ENCODE measurements around the gene KRT79.
A peak's percentile ranks its signal among the peaks of the same experiment; 100 is the strongest.
"Not testable (repeated sequence)": the region's sequence is repeated elsewhere in the genome, so short reads cannot be mapped to it uniquely, and the experiment has no call there.

Gene KRT79

DNA sequence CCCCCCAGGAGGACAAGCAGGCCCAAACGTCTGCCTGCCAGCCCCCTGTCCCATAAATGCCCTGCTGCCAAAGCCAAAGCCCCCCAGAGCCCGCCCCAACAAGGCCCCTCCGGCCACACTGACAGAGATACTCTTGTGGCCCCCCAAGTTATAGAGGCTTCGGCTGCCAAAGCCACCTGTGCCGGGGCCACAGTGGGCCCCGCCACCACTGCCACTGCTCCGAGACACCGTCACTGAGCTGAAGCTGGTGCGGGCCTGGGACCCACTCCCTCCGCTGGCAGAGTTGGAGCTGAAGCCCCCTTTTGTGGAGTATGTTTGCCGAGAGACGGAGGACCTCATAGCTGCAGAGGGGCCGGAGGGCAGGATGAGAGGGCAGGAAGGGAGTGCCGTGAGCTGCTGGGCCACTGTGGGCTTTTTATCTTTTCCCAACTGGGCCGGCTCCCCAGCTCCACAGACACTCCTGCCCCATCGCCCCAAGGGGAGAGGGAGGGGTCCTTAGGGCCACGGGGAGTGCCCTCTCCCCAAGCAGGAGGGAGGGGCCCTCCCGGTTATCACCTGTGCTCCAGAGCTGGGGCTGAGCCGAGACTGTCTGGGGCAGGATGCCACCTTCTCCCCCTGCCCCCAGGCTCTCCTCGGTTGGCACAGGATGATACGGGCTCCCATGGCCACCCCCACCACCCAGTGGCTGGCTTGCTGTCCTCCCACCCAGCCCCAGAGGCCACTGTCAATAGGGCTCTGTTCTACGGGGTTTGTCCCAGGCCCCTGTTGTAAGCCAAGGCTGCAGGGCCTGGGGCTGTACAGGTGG lies at the start of gene KRT79:
Gene KRT79 (minus strand): TSS at position 390 of the 805 bp plus-strand sequence. CDS start 51 bp downstream, at position 339.
- H3K9ac ChIP-seq (ENCODE audit: low read length): no peak within 1 kb of the TSS
- H3K4me3 ChIP-seq (ENCODE audit: low read length): no peak within 1 kb of the TSS
- H3K4me1 ChIP-seq (ENCODE audit: control insufficient read depth, insufficient read depth, low read length): peaks cover 9% of the 10 kb centered on the region
- peaks cover 10% of the 10 kb centered on the region for H3K27me3 ChIP-seq (ENCODE audit: control insufficient read depth, insufficient read depth, low read length)
- H3K9me3 ChIP-seq (ENCODE audit: control insufficient read depth, low read length): no peaks in the 10 kb centered on the region
- no peaks in the 10 kb centered on the region for H3K36me3 ChIP-seq (ENCODE audit: control insufficient read depth, insufficient read depth, low read length)

DNA sequence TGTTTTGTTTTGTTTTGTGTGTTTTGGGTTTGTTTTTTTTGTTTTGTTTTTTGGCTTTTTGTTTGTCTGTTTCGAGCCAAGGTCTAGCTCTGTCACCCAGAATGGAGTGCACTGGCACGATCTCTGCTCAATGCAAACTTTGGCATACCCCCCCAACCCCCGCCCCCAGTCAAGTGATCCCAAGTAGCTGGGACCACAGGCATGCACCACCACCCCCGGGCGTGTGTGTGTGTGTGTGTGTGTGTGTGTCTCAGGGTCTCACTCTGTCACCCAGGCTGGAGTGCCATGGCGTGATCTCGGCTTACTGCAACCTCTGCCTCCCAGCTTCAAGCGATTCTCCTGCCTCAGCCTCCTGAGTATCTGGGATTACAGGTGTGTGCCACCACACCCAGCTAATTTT lies 46.4 kb upstream of the KRT79 start:
- not testable (repeated sequence) for H3K9me3 ChIP-seq (ENCODE audit: control insufficient read depth, low read length); H3K36me3 ChIP-seq (ENCODE audit: control insufficient read depth, insufficient read depth, low read length); H3K27me3 ChIP-seq (ENCODE audit: control insufficient read depth, insufficient read depth, low read length); H3K9ac ChIP-seq (ENCODE audit: low read length); H3K4me3 ChIP-seq (ENCODE audit: low read length)
- peaks cover 52% of the 10 kb centered on the region for H3K4me1 ChIP-seq (ENCODE audit: control insufficient read depth, insufficient read depth, low read length)

DNA sequence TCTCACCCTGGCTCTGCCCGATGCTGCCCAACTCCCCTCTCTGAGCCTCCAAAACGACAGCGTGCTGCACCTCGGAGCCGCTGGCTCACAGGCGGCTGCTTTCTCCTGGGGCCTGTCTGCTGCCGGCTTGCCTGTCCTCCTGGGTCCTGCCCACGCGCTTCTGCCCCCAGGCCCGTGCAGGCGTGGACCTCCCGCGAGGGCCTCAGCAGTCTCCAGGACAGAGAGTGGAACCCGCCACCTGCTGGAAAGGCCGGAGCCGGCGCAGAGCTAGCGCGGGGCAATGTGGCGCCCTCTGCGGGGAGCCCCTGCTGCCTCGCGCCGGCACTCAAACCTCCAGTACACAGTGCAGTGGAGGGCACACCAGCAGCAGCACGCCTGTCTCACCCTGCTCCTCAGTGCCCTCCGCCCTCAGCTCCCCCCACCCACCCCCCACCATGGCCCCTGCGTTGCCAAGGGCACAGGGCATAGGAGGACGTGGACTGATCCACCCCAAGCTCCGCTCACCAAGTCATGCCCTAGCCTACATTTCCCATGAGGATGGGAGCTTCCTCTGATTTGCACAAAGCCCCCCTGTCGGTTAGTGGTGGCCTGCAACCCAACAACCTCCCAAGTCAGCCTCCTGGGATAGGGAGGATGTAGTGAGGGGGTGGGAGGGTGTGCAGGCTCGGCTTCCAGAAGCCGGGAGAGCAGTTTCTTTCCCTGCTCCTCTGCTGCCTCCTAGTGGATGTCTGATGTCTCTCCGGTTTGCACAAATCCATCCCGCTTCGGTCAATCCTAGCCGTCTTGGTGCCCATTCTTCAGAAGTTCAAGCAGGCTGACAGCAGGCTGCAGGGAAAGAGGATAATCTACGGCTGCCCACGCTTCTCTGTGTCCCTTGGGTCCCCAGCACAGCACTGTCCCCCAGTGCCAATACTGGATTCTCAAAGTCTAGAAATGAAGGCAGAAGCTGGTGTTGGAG lies 45.6 kb upstream of the KRT79 start:
- no peaks in the 10 kb centered on the region for H3K36me3 ChIP-seq (ENCODE audit: control insufficient read depth, insufficient read depth, low read length)
- H3K9me3 ChIP-seq (ENCODE audit: control insufficient read depth, low read length): no peaks in the 10 kb centered on the region
- H3K4me1 ChIP-seq (ENCODE audit: control insufficient read depth, insufficient read depth, low read length): peaks cover 52% of the 10 kb centered on the region
- peak overlapping the region; percentile 47 for H3K9ac ChIP-seq (ENCODE audit: low read length)
- H3K4me3 ChIP-seq (ENCODE audit: low read length): no peak overlapping the region
- H3K27me3 ChIP-seq (ENCODE audit: control insufficient read depth, insufficient read depth, low read length): no peaks in the 10 kb centered on the region

DNA sequence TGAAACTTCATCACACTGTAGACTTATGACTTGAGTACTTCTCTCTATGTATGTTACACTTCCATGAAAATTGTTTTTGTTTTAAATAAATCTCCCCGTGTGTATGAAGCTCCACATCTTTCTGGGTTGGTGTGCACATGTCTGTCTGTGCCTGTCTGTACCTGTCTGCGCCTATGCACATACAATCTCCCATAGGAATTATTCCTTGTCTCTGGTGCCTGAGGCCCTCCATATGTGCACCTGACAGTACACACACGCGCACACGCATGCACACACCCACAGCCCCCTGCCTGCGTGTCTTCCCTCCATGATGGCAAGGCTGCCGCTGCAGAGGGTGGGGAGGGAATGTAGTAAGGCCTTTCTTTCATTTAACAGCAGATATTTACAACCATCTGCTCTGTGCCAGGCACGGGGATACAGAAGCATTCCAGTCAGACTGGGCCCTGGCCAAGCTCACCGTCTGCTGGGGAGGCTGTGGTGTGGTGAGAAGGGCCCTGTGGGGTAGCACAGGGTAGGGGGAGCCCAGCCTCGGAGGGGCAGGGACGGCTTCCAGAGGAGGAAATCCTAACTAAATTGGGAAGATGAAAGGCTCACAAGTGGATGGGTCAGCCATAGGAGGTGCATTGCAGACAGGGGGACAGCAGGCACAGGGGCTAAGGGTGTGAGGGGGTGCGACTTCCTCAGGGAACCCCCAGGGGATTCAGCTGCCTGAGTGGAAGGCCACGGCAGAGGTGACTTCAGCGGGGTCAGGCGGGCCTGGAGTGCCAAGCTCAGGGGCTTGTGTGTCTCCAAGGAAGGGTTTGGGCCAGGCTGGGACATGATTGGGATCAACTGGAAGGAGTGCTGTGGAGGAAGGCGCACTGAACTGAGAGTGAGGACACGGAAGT lies 44.6 kb upstream of the KRT79 start:
- Histone ChIP-seq H3K9ac (ENCODE audit: low read length) (peak overlapping the region; percentile 47), H3K4me3 (ENCODE audit: low read length) (no peak overlapping the region)

DNA sequence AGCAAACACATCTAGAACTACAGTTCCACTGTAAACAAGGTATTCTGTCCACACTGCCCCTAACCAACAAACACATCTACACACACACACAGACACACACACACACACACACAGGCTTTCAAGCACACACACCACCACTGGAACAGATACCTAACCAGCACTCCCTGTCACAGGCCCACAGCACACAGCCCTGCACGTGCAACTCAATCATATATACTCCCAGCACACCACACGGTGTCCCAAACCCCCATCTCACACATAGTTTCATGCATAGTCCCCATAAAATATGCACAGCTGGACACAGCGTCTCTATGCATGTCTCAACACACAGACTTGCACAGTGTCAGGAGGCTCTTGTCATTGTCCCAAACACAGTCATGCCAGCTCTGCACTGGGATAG lies 43.1 kb upstream of the KRT79 start:
- no peak overlapping the region for H3K9ac ChIP-seq (ENCODE audit: low read length)
- H3K36me3 ChIP-seq (ENCODE audit: control insufficient read depth, insufficient read depth, low read length): no peaks in the 10 kb centered on the region
- no peaks in the 10 kb centered on the region for H3K9me3 ChIP-seq (ENCODE audit: control insufficient read depth, low read length)
- H3K27me3 ChIP-seq (ENCODE audit: control insufficient read depth, insufficient read depth, low read length): no peaks in the 10 kb centered on the region
- H3K4me3 ChIP-seq (ENCODE audit: low read length): no peak overlapping the region
- peaks cover 66% of the 10 kb centered on the region for H3K4me1 ChIP-seq (ENCODE audit: control insufficient read depth, insufficient read depth, low read length)

More for the DNA sequence above, 44.6 kb upstream of the KRT79 start:
- H3K27me3 ChIP-seq (ENCODE audit: control insufficient read depth, insufficient read depth, low read length): no peaks in the 10 kb centered on the region
- no peaks in the 10 kb centered on the region for H3K36me3 ChIP-seq (ENCODE audit: control insufficient read depth, insufficient read depth, low read length)
- H3K4me1 ChIP-seq (ENCODE audit: control insufficient read depth, insufficient read depth, low read length): peaks cover 50% of the 10 kb centered on the region
- no peaks in the 10 kb centered on the region for H3K9me3 ChIP-seq (ENCODE audit: control insufficient read depth, low read length)

DNA sequence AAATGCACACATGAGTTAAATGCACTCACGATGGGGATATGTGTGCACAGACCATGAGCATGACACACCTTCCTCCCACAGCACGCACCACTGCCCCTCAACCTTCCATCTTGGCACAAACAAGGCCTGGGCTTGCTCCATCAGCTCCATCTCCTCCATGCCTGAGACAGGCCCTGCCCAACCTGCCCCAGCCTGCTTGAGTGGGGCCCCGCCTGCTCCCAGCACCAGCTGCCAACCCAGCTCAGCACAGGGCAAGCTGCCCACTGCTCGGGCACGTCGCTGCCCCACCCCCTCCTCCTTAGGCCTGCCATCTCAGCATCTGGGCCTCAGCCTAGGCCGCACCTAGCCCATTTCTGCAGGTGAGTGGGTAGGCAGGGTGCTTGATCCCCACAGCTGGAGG lies 42.3 kb upstream of the KRT79 start:
- H3K4me3 ChIP-seq (ENCODE audit: low read length): no peak overlapping the region
- H3K36me3 ChIP-seq (ENCODE audit: control insufficient read depth, insufficient read depth, low read length): no peaks in the 10 kb centered on the region
- H3K9ac ChIP-seq (ENCODE audit: low read length): no peak overlapping the region
- H3K9me3 ChIP-seq (ENCODE audit: control insufficient read depth, low read length): no peaks in the 10 kb centered on the region
- peaks cover 74% of the 10 kb centered on the region for H3K4me1 ChIP-seq (ENCODE audit: control insufficient read depth, insufficient read depth, low read length)
- H3K27me3 ChIP-seq (ENCODE audit: control insufficient read depth, insufficient read depth, low read length): no peaks in the 10 kb centered on the region

DNA sequence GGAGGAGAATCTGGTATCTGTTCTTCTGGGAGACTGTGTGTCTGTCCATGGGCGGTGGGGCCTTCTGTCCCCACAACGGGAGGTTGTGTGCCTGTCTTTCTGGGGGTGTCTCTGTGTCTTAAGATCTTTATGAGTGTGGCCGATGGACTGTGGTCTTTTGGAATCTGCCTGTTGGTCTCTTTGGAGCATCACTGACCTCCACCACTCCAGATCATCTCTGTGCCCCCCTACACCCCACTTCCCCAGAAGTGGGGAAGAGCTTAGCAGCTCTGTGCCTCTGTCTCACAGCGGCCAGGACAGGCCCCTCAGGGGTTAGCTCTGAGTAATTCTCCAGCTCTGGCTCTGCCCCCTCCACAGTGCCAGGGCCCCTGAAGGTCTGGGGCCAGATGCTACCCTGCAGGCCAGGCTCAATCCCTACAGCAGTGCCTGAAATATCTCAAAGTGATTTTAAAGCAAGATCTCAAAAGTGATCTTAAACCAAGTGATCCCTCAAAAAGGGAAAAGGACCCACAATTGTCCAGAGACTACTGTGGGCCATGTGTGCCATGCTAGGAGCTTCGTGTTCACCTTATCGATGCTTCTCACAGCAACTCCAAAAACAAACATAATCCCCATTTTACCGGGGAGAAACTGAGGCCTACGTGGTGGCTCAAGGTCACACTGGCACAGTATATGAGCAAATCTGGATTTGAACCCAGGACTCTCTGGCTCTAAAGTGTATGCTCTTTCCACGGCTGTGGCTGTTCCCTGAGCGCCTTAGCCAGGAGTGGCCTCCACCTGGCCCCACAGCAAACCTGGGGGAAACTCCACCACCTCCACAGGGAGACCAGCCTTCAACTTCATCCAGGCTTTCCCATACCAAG lies 40.7 kb upstream of the KRT79 start:
- H3K4me3 ChIP-seq (ENCODE audit: low read length): peak overlapping the region; percentile 28
- H3K27me3 ChIP-seq (ENCODE audit: control insufficient read depth, insufficient read depth, low read length): no peaks in the 10 kb centered on the region
- H3K9me3 ChIP-seq (ENCODE audit: control insufficient read depth, low read length): no peaks in the 10 kb centered on the region
- peaks cover 90% of the 10 kb centered on the region for H3K4me1 ChIP-seq (ENCODE audit: control insufficient read depth, insufficient read depth, low read length)
- H3K9ac ChIP-seq (ENCODE audit: low read length): peak overlapping the region; percentile 69
- no peaks in the 10 kb centered on the region for H3K36me3 ChIP-seq (ENCODE audit: control insufficient read depth, insufficient read depth, low read length)

DNA sequence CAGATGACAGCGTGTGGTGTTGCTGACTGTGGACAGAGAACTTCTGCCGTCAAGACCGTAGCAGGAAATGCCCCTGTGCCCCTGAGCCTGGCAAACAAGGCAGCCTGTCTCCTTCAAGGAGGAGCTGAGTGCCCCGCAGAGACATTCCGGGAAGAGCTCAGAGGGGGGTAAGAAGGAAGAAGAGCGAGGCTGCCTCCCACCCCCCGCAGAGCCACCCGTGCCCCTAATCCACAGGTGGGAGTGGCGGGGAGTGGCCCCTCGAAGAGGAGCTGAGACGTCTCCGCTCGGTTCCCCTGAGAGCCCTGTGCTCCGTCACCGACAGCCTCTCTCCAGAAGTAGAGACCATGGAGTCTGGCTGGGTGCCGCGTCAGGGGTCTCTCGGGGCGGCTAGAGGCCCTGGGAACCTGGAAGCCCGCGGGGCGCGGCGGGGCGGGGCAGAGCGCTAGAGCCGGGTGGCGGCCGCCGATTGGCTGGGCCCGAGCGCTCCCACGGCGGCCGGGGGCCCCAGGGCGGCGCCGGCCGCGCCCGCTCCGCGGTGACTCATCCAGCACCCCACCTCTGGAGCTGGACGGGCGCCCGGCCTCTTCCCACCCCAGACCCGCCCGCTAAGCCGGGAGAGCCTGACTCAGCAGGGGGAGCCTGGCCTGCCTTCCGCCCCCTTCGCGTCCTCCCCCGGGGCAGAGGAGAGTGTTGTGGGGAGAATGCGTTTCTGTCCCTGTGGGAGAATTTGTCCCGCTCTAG lies 39.9 kb upstream of the KRT79 start:
- H3K4me3 ChIP-seq (ENCODE audit: low read length): peak overlapping the region; percentile 28
- no peaks in the 10 kb centered on the region for H3K9me3 ChIP-seq (ENCODE audit: control insufficient read depth, low read length)
- no peaks in the 10 kb centered on the region for H3K27me3 ChIP-seq (ENCODE audit: control insufficient read depth, insufficient read depth, low read length)
- peak overlapping the region; percentile 80 for H3K9ac ChIP-seq (ENCODE audit: low read length)
- H3K36me3 ChIP-seq (ENCODE audit: control insufficient read depth, insufficient read depth, low read length): no peaks in the 10 kb centered on the region
- peaks cover 88% of the 10 kb centered on the region for H3K4me1 ChIP-seq (ENCODE audit: control insufficient read depth, insufficient read depth, low read length)

DNA sequence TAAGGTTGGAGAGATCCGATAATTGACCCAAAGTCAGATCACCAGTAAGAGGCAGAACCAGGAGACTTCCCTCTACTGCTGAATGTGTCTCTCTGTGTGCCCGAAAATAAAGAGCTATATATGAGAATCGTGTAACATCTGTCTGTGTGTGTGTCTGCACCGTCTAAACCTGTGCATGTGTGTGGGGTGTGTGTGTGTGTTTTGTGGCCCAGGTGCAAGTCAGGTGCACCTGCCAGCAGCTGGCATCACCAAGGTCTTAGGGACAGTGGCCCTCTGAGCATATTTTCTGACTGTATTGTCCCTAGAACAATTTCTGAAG lies 39.4 kb upstream of the KRT79 start:
- peaks cover 87% of the 10 kb centered on the region for H3K4me1 ChIP-seq (ENCODE audit: control insufficient read depth, insufficient read depth, low read length)
- H3K4me3 ChIP-seq (ENCODE audit: low read length): peak overlapping the region; percentile 10
- H3K36me3 ChIP-seq (ENCODE audit: control insufficient read depth, insufficient read depth, low read length): no peaks in the 10 kb centered on the region
- no peaks in the 10 kb centered on the region for H3K9me3 ChIP-seq (ENCODE audit: control insufficient read depth, low read length)
- no peaks in the 10 kb centered on the region for H3K27me3 ChIP-seq (ENCODE audit: control insufficient read depth, insufficient read depth, low read length)
- peak overlapping the region; percentile 80 for H3K9ac ChIP-seq (ENCODE audit: low read length)

DNA sequence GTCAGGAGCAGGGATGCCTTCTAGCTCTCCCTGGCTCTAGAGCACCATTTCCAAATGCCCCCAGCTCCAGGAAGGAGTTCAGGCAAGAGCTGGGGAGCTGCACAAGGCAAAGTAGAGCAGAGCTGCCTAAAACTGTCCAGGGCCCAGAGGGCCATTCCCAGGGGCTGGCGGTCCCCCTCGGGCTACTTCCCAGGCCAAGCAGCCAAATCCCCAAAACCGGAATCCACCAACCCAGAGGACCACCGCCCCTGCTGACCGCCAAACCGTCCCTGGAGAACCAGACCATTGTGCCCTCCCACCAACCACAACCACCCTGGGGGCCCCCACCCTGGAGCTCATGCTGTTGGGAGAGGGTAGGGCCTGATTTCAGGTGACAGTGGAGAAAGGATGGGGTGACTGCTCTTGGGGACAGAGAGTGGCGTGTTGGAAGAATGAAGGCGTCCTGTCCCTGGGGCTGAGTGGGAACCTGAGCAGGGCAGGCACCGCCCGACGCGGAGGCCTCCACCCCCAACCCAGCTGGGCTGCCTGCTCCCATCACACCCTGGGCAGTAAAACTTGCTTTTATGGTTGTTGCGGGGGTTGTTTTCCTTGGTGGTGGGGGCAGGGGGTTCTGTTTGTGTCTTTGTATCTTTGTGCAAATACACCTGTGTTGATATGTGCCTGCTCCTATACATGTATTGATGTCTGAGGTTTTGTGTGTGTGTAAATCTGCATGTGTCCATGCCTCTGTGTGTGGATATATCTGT lies 38.7 kb upstream of the KRT79 start:
- Histone ChIP-seq H3K4me1 (ENCODE audit: control insufficient read depth, insufficient read depth, low read length) (peaks cover 88% of the 10 kb centered on the region), H3K27me3 (ENCODE audit: control insufficient read depth, insufficient read depth, low read length) (no peaks in the 10 kb centered on the region), H3K36me3 (ENCODE audit: control insufficient read depth, insufficient read depth, low read length) (no peaks in the 10 kb centered on the region), H3K9me3 (ENCODE audit: control insufficient read depth, low read length) (no peaks in the 10 kb centered on the region), H3K9ac (ENCODE audit: low read length) (no peak overlapping the region), H3K4me3 (ENCODE audit: low read length) (no peak overlapping the region)
